ENCODE measurements around the gene GNG4. TPM values are rescaled to one million over a fixed set of nuclear protein-coding genes. Genes with fewer than 3 reads are reported as not detected.

The GNG4 gene
- total RNA-seq, 1 donor from 2014 or later = 0.11 TPM

GRCh38 chr1:235504494-235505222 lies 144.9 kb downstream of the GNG4 start:
- peak overlapping the region; percentile 81 for H3K4me3 ChIP-seq
- intact Hi-C loops (cut with micrococcal nuclease) = no loop called here
- no peaks in the 10 kb centered on the region for H3K9me3 ChIP-seq (replicated peaks)
- peaks cover 49% of the 10 kb centered on the region for H3K4me1 ChIP-seq
- no peaks in the 10 kb centered on the region for H3K36me3 ChIP-seq
- peak; percentile 92 for TF ChIP-seq CTCF (IDR thresholded peaks at IDR 0.05; ENCODE audit: borderline replicate concordance)
- peak overlapping the region; percentile 95 for H3K27ac ChIP-seq (replicated peaks)
- H3K27me3 ChIP-seq (ENCODE audit: low read depth) = no peaks in the 10 kb centered on the region
- peak; percentile 100 for DNase-seq

- H3K27ac ChIP-seq (replicated peaks) = peak within 1 kb of the TSS; percentile 95
- no peak for DNase-seq
- intact Hi-C loops (cut with micrococcal nuclease) = no loop called here
- peak within 1 kb of the TSS; percentile 81 for H3K4me3 ChIP-seq
- no peaks in the 10 kb centered on the region for H3K9me3 ChIP-seq (replicated peaks)
- TF ChIP-seq CTCF (IDR thresholded peaks at IDR 0.05; ENCODE audit: borderline replicate concordance) = no peak
- H3K36me3 ChIP-seq = no peaks in the 10 kb centered on the region
- no peaks in the 10 kb centered on the region for H3K27me3 ChIP-seq (ENCODE audit: low read depth)
- peaks cover 51% of the 10 kb centered on the region for H3K4me1 ChIP-seq
Measured at GRCh38 chr1:235504122-235504493, 145.5 kb downstream of the GNG4 start, which contains the start of gene B3GALNT2. B3GALNT2 (minus strand) TSS chr1:235504452; CDS start chr1:235504252, 200 bp downstream.

GRCh38 chr1:235503403-235504121 lies 146.0 kb downstream of the GNG4 start:
- Histone ChIP-seq H3K27ac (replicated peaks) (peak overlapping the region; percentile 95), H3K4me3 (peak overlapping the region; percentile 81), H3K4me1 (peaks cover 52% of the 10 kb centered on the region), H3K9me3 (replicated peaks) (no peaks in the 10 kb centered on the region), H3K36me3 (no peaks in the 10 kb centered on the region), H3K27me3 (ENCODE audit: low read depth) (no peaks in the 10 kb centered on the region)
- TF ChIP-seq CTCF (IDR thresholded peaks at IDR 0.05; ENCODE audit: borderline replicate concordance) = no peak
- peak; percentile 63 for DNase-seq
- intact Hi-C loops (cut with micrococcal nuclease) = no loop called here

- Histone ChIP-seq H3K4me3 (peak overlapping the region; percentile 81), H3K36me3 (no peaks in the 10 kb centered on the region), H3K4me1 (peaks cover 52% of the 10 kb centered on the region), H3K27me3 (ENCODE audit: low read depth) (no peaks in the 10 kb centered on the region), H3K9me3 (replicated peaks) (no peaks in the 10 kb centered on the region), H3K27ac (replicated peaks) (peak overlapping the region; percentile 95)
- no peak for DNase-seq
- intact Hi-C loops (cut with micrococcal nuclease) = no loop called here
- no peak for TF ChIP-seq CTCF (IDR thresholded peaks at IDR 0.05; ENCODE audit: borderline replicate concordance)
Measured at GRCh38 chr1:235502601-235503402, 146.8 kb downstream of the GNG4 start.

GRCh38 chr1:235500971-235501540 lies 148.5 kb downstream of the GNG4 start:
- H3K27ac ChIP-seq (replicated peaks) = no peak overlapping the region
- intact Hi-C loops (cut with micrococcal nuclease) = no loop called here
- H3K4me1 ChIP-seq = peaks cover 51% of the 10 kb centered on the region

More at GRCh38 chr1:235500971-235501540, 148.5 kb downstream of the GNG4 start:
- no peaks in the 10 kb centered on the region for H3K9me3 ChIP-seq (replicated peaks)
- no peak for TF ChIP-seq CTCF (IDR thresholded peaks at IDR 0.05; ENCODE audit: borderline replicate concordance)
- H3K36me3 ChIP-seq = no peaks in the 10 kb centered on the region
- no peak overlapping the region for H3K4me3 ChIP-seq
- H3K27me3 ChIP-seq (ENCODE audit: low read depth) = no peaks in the 10 kb centered on the region
- no peak for DNase-seq
